ENCODE measurements around the gene XPR1.
A peak's percentile ranks its signal among the peaks of the same experiment; 100 is the strongest.
"Not testable (repeated sequence)": the region's sequence is repeated elsewhere in the genome, so short reads cannot be mapped to it uniquely, and the experiment has no call there.

The XPR1 gene

DNA sequence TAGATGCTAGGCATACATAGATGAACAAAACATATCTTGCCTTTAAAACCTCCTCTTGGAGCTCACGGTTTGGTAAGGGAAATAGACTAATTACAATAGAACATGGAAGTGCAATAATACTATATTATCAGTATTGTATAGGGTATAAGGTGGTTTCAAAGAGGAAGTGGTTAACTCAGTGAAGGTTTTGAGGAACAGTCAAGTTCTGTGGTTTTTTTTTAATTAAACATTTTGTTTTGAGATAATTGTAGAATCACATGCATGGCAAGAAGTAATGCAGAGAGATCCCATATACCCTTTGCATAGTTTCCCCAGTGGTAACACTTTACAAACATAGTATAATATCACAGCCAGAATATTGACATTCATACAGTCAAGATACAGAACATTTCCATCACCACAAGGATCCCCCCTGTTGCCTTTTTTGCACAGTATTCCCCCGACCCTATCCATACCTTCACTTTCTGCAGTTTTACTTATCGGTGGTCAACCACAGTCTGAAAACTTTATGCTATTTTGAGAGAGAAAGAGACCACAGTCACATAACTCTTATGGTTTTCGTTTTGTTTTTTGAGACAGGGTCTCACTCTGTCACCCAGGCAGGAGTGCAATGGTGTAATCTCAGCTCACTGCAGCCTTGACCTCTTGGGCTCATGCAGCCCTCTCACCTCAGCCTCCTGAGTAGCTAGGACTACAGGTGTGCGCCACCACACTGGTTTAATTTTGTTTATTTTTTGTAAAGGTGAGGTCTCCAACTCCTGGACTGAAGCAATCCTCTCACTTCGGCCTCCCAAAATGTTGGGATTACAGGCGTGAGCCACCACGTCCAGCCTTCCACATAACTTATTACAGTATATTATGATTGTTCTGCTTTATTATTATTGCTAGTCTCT lies 220.4 kb downstream of the XPR1 start:
- H3K4me3 ChIP-seq (ENCODE audit: low read length): 0 out of 2 replicates have a peak overlapping the region, but pooled peaks have one; percentile 1
- H3K4me2 ChIP-seq (ENCODE audit: low read length): peak overlapping the region; percentile 34
- TF ChIP-seq EZH2phosphoT487 (IDR thresholded peaks at IDR 0.05; ENCODE audit: borderline replicate concordance, low read length): no peak
- TF ChIP-seq, protein P1, sequence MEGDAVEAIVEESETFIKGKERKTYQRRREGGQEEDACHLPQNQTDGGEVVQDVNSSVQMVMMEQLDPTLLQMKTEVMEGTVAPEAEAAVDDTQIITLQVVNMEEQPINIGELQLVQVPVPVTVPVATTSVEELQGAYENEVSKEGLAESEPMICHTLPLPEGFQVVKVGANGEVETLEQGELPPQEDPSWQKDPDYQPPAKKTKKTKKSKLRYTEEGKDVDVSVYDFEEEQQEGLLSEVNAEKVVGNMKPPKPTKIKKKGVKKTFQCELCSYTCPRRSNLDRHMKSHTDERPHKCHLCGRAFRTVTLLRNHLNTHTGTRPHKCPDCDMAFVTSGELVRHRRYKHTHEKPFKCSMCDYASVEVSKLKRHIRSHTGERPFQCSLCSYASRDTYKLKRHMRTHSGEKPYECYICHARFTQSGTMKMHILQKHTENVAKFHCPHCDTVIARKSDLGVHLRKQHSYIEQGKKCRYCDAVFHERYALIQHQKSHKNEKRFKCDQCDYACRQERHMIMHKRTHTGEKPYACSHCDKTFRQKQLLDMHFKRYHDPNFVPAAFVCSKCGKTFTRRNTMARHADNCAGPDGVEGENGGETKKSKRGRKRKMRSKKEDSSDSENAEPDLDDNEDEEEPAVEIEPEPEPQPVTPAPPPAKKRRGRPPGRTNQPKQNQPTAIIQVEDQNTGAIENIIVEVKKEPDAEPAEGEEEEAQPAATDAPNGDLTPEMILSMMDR (IDR thresholded peaks at IDR 0.05; ENCODE audit: low read depth, low read length, poor library complexity, severe bottlenecking): no peak
- peaks cover 44% of the 10 kb centered on the region for H3K4me1 ChIP-seq (ENCODE audit: control insufficient read depth, low read length)
- no peaks in the 10 kb centered on the region for H3K36me3 ChIP-seq (ENCODE audit: control insufficient read depth, low read length)
- no peaks in the 10 kb centered on the region for H3K9me3 ChIP-seq (ENCODE audit: control insufficient read depth, insufficient read depth, low read length)
- H3K9me2 ChIP-seq (replicated peaks; ENCODE audit: control insufficient read depth, low read length): no peaks in the 10 kb centered on the region
- no peaks in the 10 kb centered on the region for H3K79me2 ChIP-seq (ENCODE audit: control insufficient read depth, low read length)
- H3K27ac ChIP-seq (ENCODE audit: low read depth, low read length): no peak overlapping the region
- no peaks in the 10 kb centered on the region for H3K27me3 ChIP-seq (ENCODE audit: control insufficient read depth, low read length)
- H4K20me1 ChIP-seq (ENCODE audit: control insufficient read depth, insufficient read depth, low read depth, low read length): no peaks in the 10 kb centered on the region
- no peaks in the 10 kb centered on the region for H3F3A ChIP-seq (ENCODE audit: control insufficient read depth, insufficient read depth)

DNA sequence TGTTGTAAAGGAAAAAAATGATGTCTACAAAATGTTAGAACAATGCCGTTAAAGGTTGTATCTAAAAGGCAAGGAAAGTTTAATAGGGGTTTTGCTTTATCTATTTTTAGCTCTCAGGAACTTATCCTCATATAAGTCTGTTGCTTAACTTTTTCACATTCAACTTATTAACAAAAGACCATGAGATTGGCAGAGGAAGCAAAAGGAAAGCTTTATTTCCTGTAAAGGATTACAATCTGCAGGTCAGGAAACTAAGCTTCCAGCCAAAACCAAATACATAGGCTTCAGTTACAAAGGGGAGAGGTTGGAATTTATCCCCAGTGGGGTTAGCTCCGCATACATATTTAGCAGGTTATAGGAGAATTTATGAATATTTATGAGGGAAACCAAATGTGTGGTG lies 222.2 kb downstream of the XPR1 start:
- peaks cover 37% of the 10 kb centered on the region for H3K4me1 ChIP-seq (ENCODE audit: control insufficient read depth, low read length)
- H3K27me3 ChIP-seq (ENCODE audit: control insufficient read depth, low read length): no peaks in the 10 kb centered on the region
- no peaks in the 10 kb centered on the region for H3K79me2 ChIP-seq (ENCODE audit: control insufficient read depth, low read length)
- H3K4me2 ChIP-seq (ENCODE audit: low read length): no peak overlapping the region
- H3K9me2 ChIP-seq (replicated peaks; ENCODE audit: control insufficient read depth, low read length): no peaks in the 10 kb centered on the region
- no peak overlapping the region for H3K27ac ChIP-seq (ENCODE audit: low read depth, low read length)
- no peaks in the 10 kb centered on the region for H3K9me3 ChIP-seq (ENCODE audit: control insufficient read depth, insufficient read depth, low read length)
- no peaks in the 10 kb centered on the region for H3F3A ChIP-seq (ENCODE audit: control insufficient read depth, insufficient read depth)
- TF ChIP-seq, protein P1 (IDR thresholded peaks at IDR 0.05; ENCODE audit: low read depth, low read length, poor library complexity, severe bottlenecking): no peak
- no peak for TF ChIP-seq EZH2phosphoT487 (IDR thresholded peaks at IDR 0.05; ENCODE audit: borderline replicate concordance, low read length)
- H3K36me3 ChIP-seq (ENCODE audit: control insufficient read depth, low read length): no peaks in the 10 kb centered on the region
- no peak overlapping the region for H3K4me3 ChIP-seq (ENCODE audit: low read length)
- H4K20me1 ChIP-seq (ENCODE audit: control insufficient read depth, insufficient read depth, low read depth, low read length): no peaks in the 10 kb centered on the region

DNA sequence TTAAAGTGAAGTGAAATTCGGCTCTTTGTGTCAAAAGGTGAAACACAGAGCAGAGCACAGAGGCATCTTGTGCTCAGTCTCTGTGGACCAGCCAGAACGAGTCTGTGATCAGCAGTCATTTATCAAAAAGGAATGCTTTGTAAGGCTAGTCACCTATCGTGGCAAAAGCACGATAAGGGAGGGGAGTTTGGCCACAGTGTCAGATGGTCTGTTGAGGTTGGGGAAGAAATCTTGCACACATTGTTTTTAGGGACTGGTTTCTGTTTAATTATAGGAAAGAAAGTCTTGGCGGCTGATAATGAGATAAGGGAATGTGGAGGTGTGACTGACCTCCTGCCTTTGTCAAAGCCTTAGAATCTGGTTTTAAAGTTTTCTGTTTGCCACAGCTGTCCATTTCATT lies 222.6 kb downstream of the XPR1 start:
- Histone ChIP-seq H4K20me1 (ENCODE audit: control insufficient read depth, insufficient read depth, low read depth, low read length) (no peaks in the 10 kb centered on the region), H3K4me2 (ENCODE audit: low read length) (no peak overlapping the region), H3K9me2 (replicated peaks; ENCODE audit: control insufficient read depth, low read length) (no peaks in the 10 kb centered on the region), H3K27ac (ENCODE audit: low read depth, low read length) (no peak overlapping the region), H3K9me3 (ENCODE audit: control insufficient read depth, insufficient read depth, low read length) (no peaks in the 10 kb centered on the region), H3F3A (ENCODE audit: control insufficient read depth, insufficient read depth) (no peaks in the 10 kb centered on the region), H3K79me2 (ENCODE audit: control insufficient read depth, low read length) (no peaks in the 10 kb centered on the region), H3K36me3 (ENCODE audit: control insufficient read depth, low read length) (no peaks in the 10 kb centered on the region), H3K4me3 (ENCODE audit: low read length) (no peak overlapping the region), H3K27me3 (ENCODE audit: control insufficient read depth, low read length) (no peaks in the 10 kb centered on the region), H3K4me1 (ENCODE audit: control insufficient read depth, low read length) (peaks cover 33% of the 10 kb centered on the region)
- TF ChIP-seq, protein P1 (IDR thresholded peaks at IDR 0.05; ENCODE audit: low read depth, low read length, poor library complexity, severe bottlenecking): no peak
- TF ChIP-seq EZH2phosphoT487 (IDR thresholded peaks at IDR 0.05; ENCODE audit: borderline replicate concordance, low read length): no peak

DNA sequence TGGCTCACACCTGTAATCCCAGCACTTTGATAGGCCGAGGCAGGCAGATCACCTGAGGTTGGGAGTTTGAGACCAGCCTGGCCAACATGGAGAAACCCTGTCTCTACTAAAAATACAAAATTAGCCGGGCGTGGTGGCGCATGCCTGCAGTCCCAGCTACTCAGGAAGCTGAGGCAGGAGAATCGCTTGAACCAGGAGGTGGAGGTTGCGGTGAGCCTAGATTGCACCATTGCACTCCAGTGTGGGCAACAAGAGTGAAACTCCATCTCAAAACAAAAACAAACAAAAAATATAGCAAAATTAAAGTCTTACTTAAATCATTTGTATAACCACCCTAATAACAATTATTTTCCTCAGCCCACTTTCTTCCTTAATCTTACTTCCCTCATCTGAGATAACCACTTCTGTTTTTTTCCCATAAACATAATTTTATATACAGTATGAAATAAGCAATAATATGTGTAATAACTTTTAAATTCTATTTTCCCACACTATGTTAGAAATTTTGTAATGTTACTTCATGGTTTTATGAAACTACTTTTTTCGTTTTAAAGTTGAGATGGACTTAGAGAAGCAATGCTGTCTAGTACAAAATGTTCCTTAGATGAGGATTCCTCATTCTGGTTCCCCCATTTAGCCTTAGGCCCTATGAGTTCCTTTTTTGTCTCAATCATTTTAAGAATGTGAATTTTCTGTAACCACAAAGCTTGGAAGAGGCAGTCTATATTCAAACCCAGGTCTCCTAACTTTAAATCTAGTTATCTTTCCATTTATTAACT lies 226.3 kb downstream of the XPR1 start:
- not testable (repeated sequence) for H3K4me3 ChIP-seq (ENCODE audit: low read length); H3K36me3 ChIP-seq (ENCODE audit: control insufficient read depth, low read length); H3K79me2 ChIP-seq (ENCODE audit: control insufficient read depth, low read length); H3K9me2 ChIP-seq (replicated peaks; ENCODE audit: control insufficient read depth, low read length); H3K4me2 ChIP-seq (ENCODE audit: low read length); H3K27ac ChIP-seq (ENCODE audit: low read depth, low read length); H3K4me1 ChIP-seq (ENCODE audit: control insufficient read depth, low read length); H3K27me3 ChIP-seq (ENCODE audit: control insufficient read depth, low read length); H3K9me3 ChIP-seq (ENCODE audit: control insufficient read depth, insufficient read depth, low read length); H3F3A ChIP-seq (ENCODE audit: control insufficient read depth, insufficient read depth); H4K20me1 ChIP-seq (ENCODE audit: control insufficient read depth, insufficient read depth, low read depth, low read length)

Data from DOHH2 (cell line).